Measurements from ENCODE around the gene TDRD6.

DNA sequence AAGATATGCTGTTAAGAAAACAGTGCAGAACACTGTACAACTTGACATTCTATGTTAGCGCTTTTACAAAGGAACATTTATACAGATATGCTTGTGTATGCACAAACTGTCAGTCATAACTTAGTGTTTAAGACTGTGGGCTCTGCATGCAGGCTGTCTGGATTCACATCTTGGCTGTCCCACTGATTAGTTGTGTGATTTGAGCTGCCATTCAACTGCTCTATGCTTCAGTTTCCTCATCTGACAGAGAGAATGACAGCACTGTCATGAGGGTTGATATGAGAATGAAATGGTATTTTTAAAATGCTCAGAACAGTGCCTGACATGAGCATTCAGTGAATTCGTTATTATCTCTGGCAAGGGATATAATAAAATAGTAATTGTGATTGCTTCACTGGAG is 26.2 kb upstream of the TDRD6 start:
- TF ChIP-seq, protein P1, sequence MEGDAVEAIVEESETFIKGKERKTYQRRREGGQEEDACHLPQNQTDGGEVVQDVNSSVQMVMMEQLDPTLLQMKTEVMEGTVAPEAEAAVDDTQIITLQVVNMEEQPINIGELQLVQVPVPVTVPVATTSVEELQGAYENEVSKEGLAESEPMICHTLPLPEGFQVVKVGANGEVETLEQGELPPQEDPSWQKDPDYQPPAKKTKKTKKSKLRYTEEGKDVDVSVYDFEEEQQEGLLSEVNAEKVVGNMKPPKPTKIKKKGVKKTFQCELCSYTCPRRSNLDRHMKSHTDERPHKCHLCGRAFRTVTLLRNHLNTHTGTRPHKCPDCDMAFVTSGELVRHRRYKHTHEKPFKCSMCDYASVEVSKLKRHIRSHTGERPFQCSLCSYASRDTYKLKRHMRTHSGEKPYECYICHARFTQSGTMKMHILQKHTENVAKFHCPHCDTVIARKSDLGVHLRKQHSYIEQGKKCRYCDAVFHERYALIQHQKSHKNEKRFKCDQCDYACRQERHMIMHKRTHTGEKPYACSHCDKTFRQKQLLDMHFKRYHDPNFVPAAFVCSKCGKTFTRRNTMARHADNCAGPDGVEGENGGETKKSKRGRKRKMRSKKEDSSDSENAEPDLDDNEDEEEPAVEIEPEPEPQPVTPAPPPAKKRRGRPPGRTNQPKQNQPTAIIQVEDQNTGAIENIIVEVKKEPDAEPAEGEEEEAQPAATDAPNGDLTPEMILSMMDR (IDR thresholded peaks at IDR 0.05) = no peak
- TF ChIP-seq POLR2A (IDR thresholded peaks at IDR 0.05) = no peak

All from thyroid gland (tissue), 4 donors.